ENCODE data around the gene PTPRE. TPM values are rescaled to one million over a fixed set of nuclear protein-coding genes. Genes with fewer than 3 reads are reported as not detected.
A peak's percentile ranks its signal among the peaks of the same experiment; 100 is the strongest.

Gene PTPRE
- total RNA-seq, 2 donors from 2014 or later, result 32.7 to 54.1 TPM

- Mint-ChIP-seq H3K27ac (no peak overlapping the region), H3K27me3 (peaks cover 17% of the 10 kb centered on the region), H3K9me3 (no peaks in the 10 kb centered on the region), H3K36me3 (ENCODE audit: low read depth) (no peaks in the 10 kb centered on the region), H3K4me3 (no peak overlapping the region), H3K4me1 (no peaks in the 10 kb centered on the region)
- no peak for ATAC-seq (replicated peaks)
Measured at GRCh38 chr10:127875916-127876315, 31.0 kb upstream of the PTPRE start.

GRCh38 chr10:127877116-127877515, 29.8 kb upstream of the PTPRE start:
- Mint-ChIP-seq H3K36me3 (ENCODE audit: low read depth) (no peaks in the 10 kb centered on the region), H3K9me3 (no peaks in the 10 kb centered on the region), H3K4me1 (no peaks in the 10 kb centered on the region), H3K4me3 (no peak overlapping the region), H3K27ac (no peak overlapping the region), H3K27me3 (peaks cover 8% of the 10 kb centered on the region)
- ATAC-seq (replicated peaks), result peak; percentile 25

GRCh38 chr10:127877699-127878098, 29.2 kb upstream of the PTPRE start:
- H3K9me3 Mint-ChIP-seq, result no peaks in the 10 kb centered on the region
- peak; percentile 38 for ATAC-seq (replicated peaks)
- peaks cover 6% of the 10 kb centered on the region for H3K27me3 Mint-ChIP-seq
- no peak overlapping the region for H3K27ac Mint-ChIP-seq
- H3K4me3 Mint-ChIP-seq, result no peak overlapping the region
- H3K4me1 Mint-ChIP-seq, result no peaks in the 10 kb centered on the region
- H3K36me3 Mint-ChIP-seq (ENCODE audit: low read depth), result no peaks in the 10 kb centered on the region

- no peaks in the 10 kb centered on the region for H3K36me3 Mint-ChIP-seq (ENCODE audit: low read depth)
- no peaks in the 10 kb centered on the region for H3K4me1 Mint-ChIP-seq
- H3K27ac Mint-ChIP-seq, result no peak overlapping the region
- H3K4me3 Mint-ChIP-seq, result no peak overlapping the region
- H3K27me3 Mint-ChIP-seq, result peaks cover 2% of the 10 kb centered on the region
- no peaks in the 10 kb centered on the region for H3K9me3 Mint-ChIP-seq
- peak; percentile 73 for ATAC-seq (replicated peaks)
Measured at GRCh38 chr10:127878475-127879055, 28.3 kb upstream of the PTPRE start.

GRCh38 chr10:127880557-127880956, 26.3 kb upstream of the PTPRE start:
- Mint-ChIP-seq H3K27ac (peak overlapping the region; percentile 54), H3K9me3 (no peaks in the 10 kb centered on the region), H3K36me3 (ENCODE audit: low read depth) (no peaks in the 10 kb centered on the region), H3K27me3 (peaks cover 2% of the 10 kb centered on the region), H3K4me3 (no peak overlapping the region), H3K4me1 (no peaks in the 10 kb centered on the region)
- peak; percentile 25 for ATAC-seq (replicated peaks)

GRCh38 chr10:127881262-127881661, 25.6 kb upstream of the PTPRE start:
- Mint-ChIP-seq H3K27ac (peak overlapping the region; percentile 54), H3K4me1 (no peaks in the 10 kb centered on the region), H3K27me3 (peaks cover 5% of the 10 kb centered on the region), H3K9me3 (no peaks in the 10 kb centered on the region), H3K4me3 (no peak overlapping the region), H3K36me3 (ENCODE audit: low read depth) (no peaks in the 10 kb centered on the region)
- ATAC-seq (replicated peaks), result no peak

- no peak overlapping the region for H3K4me3 Mint-ChIP-seq
- no peak for ATAC-seq (replicated peaks)
- H3K27ac Mint-ChIP-seq, result no peak overlapping the region
- H3K9me3 Mint-ChIP-seq, result no peaks in the 10 kb centered on the region
- H3K36me3 Mint-ChIP-seq (ENCODE audit: low read depth), result no peaks in the 10 kb centered on the region
- H3K4me1 Mint-ChIP-seq, result no peaks in the 10 kb centered on the region
- peaks cover 6% of the 10 kb centered on the region for H3K27me3 Mint-ChIP-seq
Measured at GRCh38 chr10:127882391-127882790, 24.5 kb upstream of the PTPRE start.

- no peak for ATAC-seq (replicated peaks)
- Mint-ChIP-seq H3K4me3 (no peak overlapping the region), H3K4me1 (no peaks in the 10 kb centered on the region), H3K27me3 (peaks cover 6% of the 10 kb centered on the region), H3K27ac (no peak overlapping the region), H3K36me3 (ENCODE audit: low read depth) (no peaks in the 10 kb centered on the region), H3K9me3 (no peaks in the 10 kb centered on the region)
Measured at GRCh38 chr10:127882801-127883459, 24.0 kb upstream of the PTPRE start.

- ATAC-seq (replicated peaks), result no peak
- Mint-ChIP-seq H3K36me3 (ENCODE audit: low read depth) (no peaks in the 10 kb centered on the region), H3K4me1 (no peaks in the 10 kb centered on the region), H3K27me3 (peaks cover 6% of the 10 kb centered on the region), H3K27ac (no peak overlapping the region), H3K9me3 (no peaks in the 10 kb centered on the region), H3K4me3 (no peak overlapping the region)
Measured at GRCh38 chr10:127883516-127883915, 23.4 kb upstream of the PTPRE start.

- ATAC-seq (replicated peaks), result no peak
- no peaks in the 10 kb centered on the region for H3K4me1 Mint-ChIP-seq
- H3K9me3 Mint-ChIP-seq, result no peaks in the 10 kb centered on the region
- no peak overlapping the region for H3K27ac Mint-ChIP-seq
- peaks cover 6% of the 10 kb centered on the region for H3K27me3 Mint-ChIP-seq
- H3K4me3 Mint-ChIP-seq, result no peak overlapping the region
- H3K36me3 Mint-ChIP-seq (ENCODE audit: low read depth), result no peaks in the 10 kb centered on the region
Measured at GRCh38 chr10:127884501-127884900, 22.4 kb upstream of the PTPRE start.

- no peak overlapping the region for H3K27ac Mint-ChIP-seq
- no peak for ATAC-seq (replicated peaks)
- H3K9me3 Mint-ChIP-seq, result no peaks in the 10 kb centered on the region
- H3K27me3 Mint-ChIP-seq, result peaks cover 6% of the 10 kb centered on the region
- no peak overlapping the region for H3K4me3 Mint-ChIP-seq
- H3K36me3 Mint-ChIP-seq (ENCODE audit: low read depth), result no peaks in the 10 kb centered on the region
- H3K4me1 Mint-ChIP-seq, result no peaks in the 10 kb centered on the region
Measured at GRCh38 chr10:127886371-127887051, 20.4 kb upstream of the PTPRE start.

- ATAC-seq (replicated peaks), result peak; percentile 28
- H3K4me1 Mint-ChIP-seq, result no peaks in the 10 kb centered on the region
- H3K9me3 Mint-ChIP-seq, result no peaks in the 10 kb centered on the region
- no peaks in the 10 kb centered on the region for H3K36me3 Mint-ChIP-seq (ENCODE audit: low read depth)
- peaks cover 6% of the 10 kb centered on the region for H3K27me3 Mint-ChIP-seq
- H3K27ac Mint-ChIP-seq, result no peak overlapping the region
- no peak overlapping the region for H3K4me3 Mint-ChIP-seq
Measured at GRCh38 chr10:127887541-127888415, 19.1 kb upstream of the PTPRE start.

GRCh38 chr10:127888521-127889312, 18.2 kb upstream of the PTPRE start:
- ATAC-seq (replicated peaks), result no peak
- peaks cover 6% of the 10 kb centered on the region for H3K27me3 Mint-ChIP-seq
- H3K4me3 Mint-ChIP-seq, result no peak overlapping the region
- H3K4me1 Mint-ChIP-seq, result no peaks in the 10 kb centered on the region
- H3K36me3 Mint-ChIP-seq (ENCODE audit: low read depth), result no peaks in the 10 kb centered on the region
- no peaks in the 10 kb centered on the region for H3K9me3 Mint-ChIP-seq
- no peak overlapping the region for H3K27ac Mint-ChIP-seq
